Spleen (tissue), 11 donors: ENCODE data around the gene GSE1. TPM values are rescaled to one million over a fixed set of nuclear protein-coding genes. Genes with fewer than 3 reads are reported as not detected.

Experiments
- DNase-seq: peaks from one replicate; pipeline ENCODE4 v3.0.0-alpha.2; 2020
- H3K27ac ChIP-seq, 8 donors: fragments of 200-600 bp; sonication (generic) in 7 of 8; 1 replicate in 4 of 8; 2 replicates in 4 of 8; pipeline versions ENCODE4 v1.5.0 to v1.8.0; 2016 to 2021; ENCODE audit warnings: inconsistent platforms in 4 of 8, mild to moderate bottlenecking in 4 of 8, moderate library complexity in 1 of 8
- H3K27me3 ChIP-seq, 7 donors: fragments of 200-600 bp; sonication (generic) in 6 of 7; replicated peaks in 1 of 7; 1 replicate in 4 of 7; 2 replicates in 3 of 7; pipeline versions ENCODE4 v1.5.0 to v1.8.0; 2016 to 2021; ENCODE audit warnings: inconsistent platforms in 3 of 7, mild to moderate bottlenecking in 1 of 7
- H3K36me3 ChIP-seq, 6 donors: fragments of 200-600 bp; sonication (generic) in 5 of 6; 1 replicate in 4 of 6; 2 replicates in 2 of 6; pipeline versions ENCODE4 v1.5.0 to v1.8.0; 2016 to 2021; ENCODE audit warnings: inconsistent platforms in 2 of 6
- H3K4me1 ChIP-seq, 6 donors: fragments of 200-600 bp; sonication (generic) in 5 of 6; 1 replicate in 3 of 6; 2 replicates in 3 of 6; pipeline versions ENCODE4 v1.5.0 to v1.8.0; 2016 to 2021; ENCODE audit warnings: inconsistent platforms in 3 of 6
- H3K4me3 ChIP-seq, 8 donors: fragments of 200-600 bp; sonication (generic) in 7 of 8; 1 replicate in 4 of 8; 2 replicates in 4 of 8; pipeline versions ENCODE4 v1.5.0 to v1.8.0; 2016 to 2021; ENCODE audit warnings: inconsistent platforms in 4 of 8, mild to moderate bottlenecking in 4 of 8, moderate library complexity in 2 of 8
- H3K9me3 ChIP-seq, 8 donors: fragments of 200-600 bp; sonication (generic) in 7 of 8; 1 replicate in 4 of 8; 2 replicates in 4 of 8; pipeline versions ENCODE4 v1.5.0 to v1.8.0; 2016 to 2021; ENCODE audit warnings: inconsistent platforms in 4 of 8
- POLR2A ChIP-seq, 3 donors: fragments of 450-650 bp; IDR thresholded peaks; one replicate each; pipeline ENCODE4 v1.5.1; 2017; ENCODE audit warnings: antibody characterized with exemption in 3 of 3, mild to moderate bottlenecking in 1 of 3
- POLR2AphosphoS5 ChIP-seq, 3 donors: sonication (generic); formaldehyde crosslinking; IDR thresholded peaks; one replicate each; pipeline ENCODE4 v1.5.1; 2017; ENCODE audit warnings: antibody characterized with exemption in 3 of 3
- WGBS, 5 donors: extraction: QIAGEN DNeasy Blood & Tissue Kit in 3 of 5; methylation state at CpG; one replicate each; pipeline versions ENCODE4 v1.1.5 to v1.1.7; 2013 to 2018; 5-methylcytosine and 5-hydroxymethylcytosine counted together
- intact Hi-C: fragments of 100-400 bp; cut with DNase I; formaldehyde crosslinking; loops from one replicate; pipeline ENCODE4 v1.15.0; 2023; ENCODE audit warnings: low total_unique reads
- polyA plus RNA-seq, 3 donors: library from polyadenylated mRNA; stranded (reverse); fragments of 200-250 nt; gene quantifications; one replicate each; pipeline ENCODE4 v1.2.1, GENCODE V29; 2013
- total RNA-seq, 7 donors: library from RNA; depleted of rRNA in 3 of 7; stranded (reverse); fragments of >200 nt in 3 of 7; fragmentation: NEBNext Ultra II Directional in 4 of 7; extraction: Animal tissue kit (Norgen Biotek cat#: 25700) in 4 of 7; gene quantifications; one replicate each; pipeline versions ENCODE4 v1.1.0 to v1.2.1, GENCODE V29; 2016 to 2021
- TF ChIP-seq, protein P1 (sequence below), 11 experiments: fragments of 200-600 bp in 7 of 11; fragments of 450-650 bp in 4 of 11; sonication (generic) in 4 of 11; IDR thresholded peaks in 8 of 11; conservative IDR thresholded peaks in 3 of 11; 1 replicate in 7 of 11; 2 replicates in 4 of 11; pipeline versions ENCODE4 v1.4.0 to v1.8.0; 2016 to 2021; ENCODE audit warnings: antibody characterized with exemption in 11 of 11, inconsistent platforms in 4 of 11, mild to moderate bottlenecking in 1 of 11
- donor health status: healthy with polysubstance abuse.
- donor health status: DM: no; HTN: no; CAD: no; lungs with moderate emphysema.
- donor health status: DM: no; HTN: no; CAD: no.
- donor health status: Bipolar disorder and iron deficiency.
- donor health status: healthy.
- donor health status: DM: no; HTN: no; CAD: no.
- donor health status: DM: yes; HTN: yes; CAD: no.

GSE1 gene
- total and polyA plus RNA-seq, 10 donors = 7.4 to 121 (median 86.3) TPM

GRCh38 chr16:85588562-85589503, 24.3 kb upstream of the GSE1 start:
- Histone ChIP-seq H3K4me3 (no peak overlapping the region), H3K4me1 (peaks cover 0 to 87% (median 33%) of the 10 kb centered on the region in 6 donors), H3K9me3 (no peaks in the 10 kb centered on the region), H3K27ac (no peak overlapping the region), H3K27me3 (no peaks in the 10 kb centered on the region), H3K36me3 (peaks cover 0 to 24% (median 0%) of the 10 kb centered on the region in 6 donors)
- no peak for DNase-seq
- WGBS, 5 donors = 81 to 91% (median 83%) methylated on average over 24 to 27 of the region's 27 CpGs
- intact Hi-C loops = no loop called here
- no peak for TF ChIP-seq POLR2A (IDR thresholded peaks at IDR 0.05)
- TF ChIP-seq, protein P1, sequence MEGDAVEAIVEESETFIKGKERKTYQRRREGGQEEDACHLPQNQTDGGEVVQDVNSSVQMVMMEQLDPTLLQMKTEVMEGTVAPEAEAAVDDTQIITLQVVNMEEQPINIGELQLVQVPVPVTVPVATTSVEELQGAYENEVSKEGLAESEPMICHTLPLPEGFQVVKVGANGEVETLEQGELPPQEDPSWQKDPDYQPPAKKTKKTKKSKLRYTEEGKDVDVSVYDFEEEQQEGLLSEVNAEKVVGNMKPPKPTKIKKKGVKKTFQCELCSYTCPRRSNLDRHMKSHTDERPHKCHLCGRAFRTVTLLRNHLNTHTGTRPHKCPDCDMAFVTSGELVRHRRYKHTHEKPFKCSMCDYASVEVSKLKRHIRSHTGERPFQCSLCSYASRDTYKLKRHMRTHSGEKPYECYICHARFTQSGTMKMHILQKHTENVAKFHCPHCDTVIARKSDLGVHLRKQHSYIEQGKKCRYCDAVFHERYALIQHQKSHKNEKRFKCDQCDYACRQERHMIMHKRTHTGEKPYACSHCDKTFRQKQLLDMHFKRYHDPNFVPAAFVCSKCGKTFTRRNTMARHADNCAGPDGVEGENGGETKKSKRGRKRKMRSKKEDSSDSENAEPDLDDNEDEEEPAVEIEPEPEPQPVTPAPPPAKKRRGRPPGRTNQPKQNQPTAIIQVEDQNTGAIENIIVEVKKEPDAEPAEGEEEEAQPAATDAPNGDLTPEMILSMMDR (IDR thresholded peaks at IDR 0.05 in 8 of 11, conservative IDR thresholded peaks at IDR 0.05 in 3 of 11) = no peak
- TF ChIP-seq POLR2AphosphoS5 (IDR thresholded peaks at IDR 0.05) = no peak

GRCh38 chr16:85589688-85590505, 23.2 kb upstream of the GSE1 start:
- Histone ChIP-seq H3K4me3 (no peak overlapping the region), H3K4me1 (peaks cover 0 to 87% (median 35%) of the 10 kb centered on the region in 6 donors), H3K27ac (no peak overlapping the region), H3K9me3 (no peaks in the 10 kb centered on the region), H3K36me3 (peaks cover 0 to 26% (median 0%) of the 10 kb centered on the region in 6 donors), H3K27me3 (no peaks in the 10 kb centered on the region)
- no peak for DNase-seq
- WGBS, 5 donors = 93 to 97% (median 96%) methylated on average over 20 of the region's 20 CpGs
- intact Hi-C loops = no loop called here
- no peak for TF ChIP-seq POLR2AphosphoS5 (IDR thresholded peaks at IDR 0.05)
- TF ChIP-seq, protein P1 (IDR thresholded peaks at IDR 0.05 in 8 of 11, conservative IDR thresholded peaks at IDR 0.05 in 3 of 11) = no peak
- no peak for TF ChIP-seq POLR2A (IDR thresholded peaks at IDR 0.05)

DNA sequence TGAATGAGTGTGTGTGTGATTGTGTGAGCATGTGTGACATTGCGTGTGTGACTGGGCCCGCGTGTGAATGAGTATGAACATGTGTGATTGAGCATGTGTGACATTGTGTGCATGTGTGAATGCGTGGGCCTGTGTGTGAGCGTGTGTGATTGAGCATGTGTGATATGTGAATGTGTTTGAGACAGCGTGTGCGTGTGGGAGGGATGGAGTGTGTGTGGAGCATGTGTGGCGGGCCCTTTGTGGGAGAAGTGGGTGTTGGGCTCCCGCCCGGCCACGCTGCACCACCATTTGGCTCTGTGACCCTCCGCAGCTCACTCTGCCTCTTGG, 22.7 kb upstream of the GSE1 start:
- no peak overlapping the region for H3K27ac ChIP-seq
- H3K36me3 ChIP-seq = peaks cover 0 to 20% (median 0%) of the 10 kb centered on the region in 6 donors
- no peaks in the 10 kb centered on the region for H3K9me3 ChIP-seq
- DNase-seq = no peak
- H3K4me1 ChIP-seq = peaks cover 0 to 87% (median 34%) of the 10 kb centered on the region in 6 donors
- 96 to 98% (median 97%) methylated on average over 12 of the region's 12 CpGs for WGBS, 5 donors
- TF ChIP-seq POLR2A (IDR thresholded peaks at IDR 0.05) (no peak), POLR2AphosphoS5 (IDR thresholded peaks at IDR 0.05) (no peak)
- TF ChIP-seq, protein P1 (IDR thresholded peaks at IDR 0.05 in 8 of 11, conservative IDR thresholded peaks at IDR 0.05 in 3 of 11) = no peak
- intact Hi-C loops = no loop called here
- H3K4me3 ChIP-seq = no peak overlapping the region
- H3K27me3 ChIP-seq = no peaks in the 10 kb centered on the region
